Hippocampal formation (tissue), 2 donors: ENCODE data around the gene TMX3.

Experiments used
- DNase-seq, 2 donors: peaks; one replicate each; lab custom pipeline; 2025; lab: John Stamatoyannopoulos, UW

TMX3 gene

GRCh38 chr18:68714712-68715496 is at the start of gene TMX3:
TMX3 (minus strand) TSS chr18:68715108; CDS start chr18:68714981, 127 bp downstream.
- DNase-seq, result peak; percentile 80 to 84

GRCh38 chr18:68764016-68764415 is 49.1 kb upstream of the TMX3 start:
- no peak for DNase-seq

GRCh38 chr18:68763083-68763482 is 48.2 kb upstream of the TMX3 start:
- no peak for DNase-seq

- DNase-seq, result no peak
Measured at GRCh38 chr18:68759308-68759707, 44.4 kb upstream of the TMX3 start.

- DNase-seq, result no peak
Measured at GRCh38 chr18:68757126-68757525, 42.2 kb upstream of the TMX3 start.

- DNase-seq, result no peak
Measured at GRCh38 chr18:68742206-68742605, 27.3 kb upstream of the TMX3 start.

GRCh38 chr18:68740966-68741365 is 26.1 kb upstream of the TMX3 start:
- no peak for DNase-seq

GRCh38 chr18:68739462-68739861 is 24.6 kb upstream of the TMX3 start:
- DNase-seq, result no peak

GRCh38 chr18:68738564-68738963 is 23.7 kb upstream of the TMX3 start:
- DNase-seq, result no peak

GRCh38 chr18:68735483-68736343 is 20.8 kb upstream of the TMX3 start:
- DNase-seq, result peak in 1 of 2 donors; percentile 76

GRCh38 chr18:68734308-68734707 is 19.4 kb upstream of the TMX3 start:
- no peak for DNase-seq

- DNase-seq, result no peak
Measured at GRCh38 chr18:68733707-68734106, 18.8 kb upstream of the TMX3 start.

- DNase-seq, result no peak
Measured at GRCh38 chr18:68728081-68728700, 13.3 kb upstream of the TMX3 start.

GRCh38 chr18:68727506-68727905 is 12.6 kb upstream of the TMX3 start:
- no peak for DNase-seq

GRCh38 chr18:68725346-68725745 is 10.4 kb upstream of the TMX3 start:
- peak in 1 of 2 donors; percentile 26 for DNase-seq

- no peak for DNase-seq
Measured at GRCh38 chr18:68724021-68724420, 9.1 kb upstream of the TMX3 start.

GRCh38 chr18:68723539-68723938 is 8.6 kb upstream of the TMX3 start:
- no peak for DNase-seq

GRCh38 chr18:68722821-68723220 is 7.9 kb upstream of the TMX3 start:
- DNase-seq, result no peak

GRCh38 chr18:68721681-68722583 is 7.0 kb upstream of the TMX3 start:
- no peak for DNase-seq

GRCh38 chr18:68714366-68714711 is 569 bp downstream of the TMX3 start:
- DNase-seq, result no peak

GRCh38 chr18:68713796-68714195 is 1.1 kb downstream of the TMX3 start:
- no peak for DNase-seq

GRCh38 chr18:68713131-68713530 is 1.8 kb downstream of the TMX3 start:
- no peak for DNase-seq
